SK-N-MC (cell line): ENCODE measurements around the gene LPCAT3.

Source experiments
- EZH2 ChIP-seq: fragments of 200-600 bp; sonication (generic); IDR thresholded peaks from one replicate; pipeline ENCODE4 v1.6.1; 2017; ENCODE audit warnings: antibody characterized with exemption
- FOXP2 ChIP-seq: optimal IDR thresholded peaks from 2 replicates; pipeline ENCODE3; 2011; ENCODE audit warnings: mild to moderate bottlenecking, moderate library complexity; ENCODE audit not compliant: insufficient read depth; ENCODE audit errors: extremely low read length, control extremely low read depth
- POLR2AphosphoS5 ChIP-seq: IDR thresholded peaks from 2 replicates; pipeline ENCODE4 v1.6.1; 2012; ENCODE audit warnings: mild to moderate bottlenecking, low read depth, low read length, borderline replicate concordance

DNA sequence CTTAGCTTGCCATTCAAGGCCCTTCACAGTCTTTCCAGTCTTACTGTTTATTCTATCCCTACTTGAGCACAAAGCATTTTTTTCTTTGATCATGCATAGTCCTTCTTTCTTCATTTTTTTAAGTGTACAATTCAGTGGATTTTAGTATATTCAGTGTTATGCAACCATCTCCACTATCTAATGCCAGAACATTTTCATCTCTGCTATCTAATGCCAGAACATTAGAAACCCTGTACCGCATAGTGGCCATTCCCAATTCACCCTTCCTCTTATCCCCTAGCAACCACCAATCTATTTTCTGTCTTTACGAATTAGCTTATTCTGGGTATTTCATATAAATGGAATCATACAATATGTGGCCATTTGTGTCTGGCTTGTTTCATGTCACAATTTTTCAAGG lies 13.4 kb downstream of the LPCAT3 start:
- no peak for TF ChIP-seq POLR2AphosphoS5
- TF ChIP-seq EZH2, result no peak
- no peak for TF ChIP-seq FOXP2
